Prostate gland (tissue), 2 donors: ENCODE results near the gene FUCA2.

ENCODE experiments used
- CTCF ChIP-seq, 4 experiments: fragments of 200-600 bp in 2 of 4; fragments of 450-650 bp in 2 of 4; sonication (generic) in 2 of 4; IDR thresholded peaks; 1 replicate in 3 of 4; 2 replicates in 1 of 4; pipeline ENCODE4 v1.5.1; 2016 to 2019; ENCODE audit warnings: antibody characterized with exemption in 4 of 4, mild to moderate bottlenecking in 2 of 4, moderate library complexity in 2 of 4
- POLR2A ChIP-seq: fragments of 450-650 bp; IDR thresholded peaks from one replicate; pipeline ENCODE4 v1.6.1; 2016; ENCODE audit warnings: antibody characterized with exemption, mild to moderate bottlenecking

GRCh38 chr6:143543435-143543834 lies 31.9 kb upstream of the FUCA2 start:
- TF ChIP-seq CTCF (IDR thresholded peaks at IDR 0.05): no peak
- no peak for TF ChIP-seq POLR2A
